Prostate gland (tissue), 2 donors: ENCODE results near the gene LYG1. TPM values are rescaled to one million over a fixed set of nuclear protein-coding genes. Genes with fewer than 3 reads are reported as not detected.
"Not testable (repeated sequence)": the region's sequence is repeated elsewhere in the genome, so short reads cannot be mapped to it uniquely, and the experiment has no call there.

Experiments used
- DNase-seq: peaks from one replicate; pipeline ENCODE4 v3.0.0-alpha.2; 2019; ENCODE audit warnings: low spot score
- H3K27ac ChIP-seq, 2 donors: fragments of 200-600 bp; sonication (generic); 2 replicates each; pipeline ENCODE4 v1.5.1; 2017 to 2019
- H3K27me3 ChIP-seq: fragments of 200-600 bp; sonication (generic); replicated peaks from 2 replicates; pipeline ENCODE4 v1.5.1; 2019; ENCODE audit not compliant: insufficient read depth
- H3K36me3 ChIP-seq, 2 donors: fragments of 200-600 bp; sonication (generic); 1 replicate in 1 of 2; 2 replicates in 1 of 2; pipeline versions ENCODE4 v1.5.1 to v1.8.1; 2017 to 2019
- H3K4me1 ChIP-seq: fragments of 200-600 bp; sonication (generic); replicated peaks from 2 replicates; pipeline ENCODE4 v1.5.1; 2019
- H3K4me3 ChIP-seq, 2 donors: fragments of 200-600 bp; sonication (generic); 2 replicates each; pipeline ENCODE4 v1.5.1; 2017 to 2019
- H3K9me3 ChIP-seq: fragments of 200-600 bp; sonication (generic); 2 replicates; pipeline ENCODE4 v1.5.1; 2017
- CTCF ChIP-seq, 4 experiments: fragments of 200-600 bp in 2 of 4; fragments of 450-650 bp in 2 of 4; sonication (generic) in 2 of 4; IDR thresholded peaks; 1 replicate in 3 of 4; 2 replicates in 1 of 4; pipeline ENCODE4 v1.5.1; 2016 to 2019; ENCODE audit warnings: antibody characterized with exemption in 4 of 4, mild to moderate bottlenecking in 2 of 4, moderate library complexity in 2 of 4
- POLR2A ChIP-seq: fragments of 450-650 bp; IDR thresholded peaks from one replicate; pipeline ENCODE4 v1.6.1; 2016; ENCODE audit warnings: antibody characterized with exemption, mild to moderate bottlenecking
- POLR2AphosphoS5 ChIP-seq: sonication (generic); formaldehyde crosslinking; IDR thresholded peaks from one replicate; pipeline ENCODE4 v1.6.1; 2017; ENCODE audit warnings: antibody characterized with exemption
- WGBS: methylation state at CpG from one replicate; pipeline ENCODE4 v1.1.5; 2018; 5-methylcytosine and 5-hydroxymethylcytosine counted together
- intact Hi-C: fragments of 100-400 bp; cut with DNase I; formaldehyde crosslinking; loops from one replicate; pipeline ENCODE4 v1.14.2; 2022
- total RNA-seq, 2 donors: library from RNA; depleted of rRNA; stranded (reverse); fragments of >200 nt; gene quantifications; one replicate each; pipeline ENCODE4 v1.1.0, GENCODE V29; 2016

LYG1 gene
- total RNA-seq, 2 donors from 2014 or later: 0.32 to 2.8 TPM

- Histone ChIP-seq H3K9me3 (no peaks in the 10 kb centered on the region), H3K27ac (no peak overlapping the region), H3K4me3 (no peak overlapping the region), H3K36me3 (no peaks in the 10 kb centered on the region), H3K27me3 (no peaks in the 10 kb centered on the region), H3K4me1 (no peaks in the 10 kb centered on the region)
- 97% methylated on average over 2 of the region's 2 CpGs for WGBS
- intact Hi-C loops: no loop called here
- DNase-seq: no peak
- no peak for TF ChIP-seq CTCF (IDR thresholded peaks at IDR 0.05)
- no peak for TF ChIP-seq POLR2AphosphoS5
- TF ChIP-seq POLR2A: no peak
These were observed 3.0 kb downstream of the LYG1 start for GRCh38 chr2:99297994-99298393.

- Histone ChIP-seq H3K27me3 (no peaks in the 10 kb centered on the region), H3K9me3 (no peaks in the 10 kb centered on the region), H3K36me3 (no peaks in the 10 kb centered on the region), H3K27ac (no peak overlapping the region), H3K4me3 (no peak overlapping the region), H3K4me1 (no peaks in the 10 kb centered on the region)
- TF ChIP-seq CTCF (IDR thresholded peaks at IDR 0.05): no peak
- TF ChIP-seq POLR2AphosphoS5: no peak
- TF ChIP-seq POLR2A: no peak
- intact Hi-C loops: no loop called here
- DNase-seq: no peak
- WGBS: 78% methylated on average over 7 of the region's 7 CpGs
These were observed 15.5 kb downstream of the LYG1 start for GRCh38 chr2:99285526-99285925.

- no peak for TF ChIP-seq POLR2AphosphoS5
- no peak for TF ChIP-seq CTCF (IDR thresholded peaks at IDR 0.05)
- TF ChIP-seq POLR2A: no peak
- Histone ChIP-seq H3K9me3 (no peaks in the 10 kb centered on the region), H3K36me3 (no peaks in the 10 kb centered on the region), H3K4me1 (no peaks in the 10 kb centered on the region), H3K4me3 (no peak overlapping the region), H3K27ac (no peak overlapping the region), H3K27me3 (no peaks in the 10 kb centered on the region)
- DNase-seq: no peak
- intact Hi-C loops: no loop called here
These were observed 20.9 kb downstream of the LYG1 start for GRCh38 chr2:99279969-99280695.

- Histone ChIP-seq H3K4me3 (no peak overlapping the region), H3K27me3 (no peaks in the 10 kb centered on the region), H3K9me3 (no peaks in the 10 kb centered on the region), H3K27ac (no peak overlapping the region), H3K4me1 (no peaks in the 10 kb centered on the region), H3K36me3 (no peaks in the 10 kb centered on the region)
- intact Hi-C loops: no loop called here
- WGBS: 75% methylated on average over 2 of the region's 2 CpGs
- TF ChIP-seq CTCF (IDR thresholded peaks at IDR 0.05): no peak
- TF ChIP-seq POLR2AphosphoS5: no peak
- TF ChIP-seq POLR2A: no peak
- DNase-seq: no peak
These were observed 22.2 kb downstream of the LYG1 start for GRCh38 chr2:99278793-99279291.

- 89% methylated on average over 5 of the region's 5 CpGs for WGBS
- DNase-seq, H3K4me3 ChIP-seq, H3K27me3 ChIP-seq, H3K4me1 ChIP-seq, intact Hi-C loops, H3K27ac ChIP-seq, H3K36me3 ChIP-seq, H3K9me3 ChIP-seq: not testable (repeated sequence)
These were observed 22.7 kb downstream of the LYG1 start for GRCh38 chr2:99278195-99278765.
